ENCODE measurements around the gene B3GAT3.
"Not testable (repeated sequence)": the region's sequence is repeated elsewhere in the genome, so short reads cannot be mapped to it uniquely, and the experiment has no call there.

Gene B3GAT3

DNA sequence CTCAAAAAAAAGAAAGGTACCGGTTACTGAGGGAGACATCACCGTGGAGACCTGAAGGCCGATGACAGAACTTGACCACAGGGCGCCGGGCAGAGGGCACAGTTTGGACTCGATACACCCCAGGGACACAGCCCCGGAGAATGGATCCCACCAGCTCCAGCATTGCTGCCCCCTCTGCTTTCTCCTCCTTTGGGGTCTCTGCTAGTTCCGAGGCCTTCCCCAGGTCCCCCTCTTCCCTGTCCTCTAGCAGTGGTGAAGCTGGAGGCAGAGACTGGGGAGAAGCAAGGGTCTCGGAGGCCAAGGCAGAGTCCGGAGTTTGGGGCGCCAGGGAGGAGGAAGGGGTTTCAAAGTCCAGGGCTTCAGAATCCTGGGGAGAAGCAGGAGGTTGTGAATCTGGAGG lies 43.2 kb downstream of the B3GAT3 start:
- Histone ChIP-seq H3K36me3 (ENCODE audit: insufficient read depth, low read length) (peaks cover 8% of the 10 kb centered on the region; the same call in 1 of the 2 replicates), H3K27me3 (ENCODE audit: insufficient read depth, low read length) (no peaks in the 10 kb centered on the region), H3K27ac (ENCODE audit: low read depth, low read length) (no peak overlapping the region), H3K79me2 (ENCODE audit: control insufficient read depth, insufficient read depth, low read length, unreplicated experiment) (peaks cover 27% of the 10 kb centered on the region), H3K4me1 (ENCODE audit: control insufficient read depth, insufficient read depth, low read length, unreplicated experiment) (peaks cover 24% of the 10 kb centered on the region), H3K4me3 (ENCODE audit: low read depth, low read length) (no peak overlapping the region), H2AFZ (ENCODE audit: low read length, unreplicated experiment) (no peak overlapping the region)

DNA sequence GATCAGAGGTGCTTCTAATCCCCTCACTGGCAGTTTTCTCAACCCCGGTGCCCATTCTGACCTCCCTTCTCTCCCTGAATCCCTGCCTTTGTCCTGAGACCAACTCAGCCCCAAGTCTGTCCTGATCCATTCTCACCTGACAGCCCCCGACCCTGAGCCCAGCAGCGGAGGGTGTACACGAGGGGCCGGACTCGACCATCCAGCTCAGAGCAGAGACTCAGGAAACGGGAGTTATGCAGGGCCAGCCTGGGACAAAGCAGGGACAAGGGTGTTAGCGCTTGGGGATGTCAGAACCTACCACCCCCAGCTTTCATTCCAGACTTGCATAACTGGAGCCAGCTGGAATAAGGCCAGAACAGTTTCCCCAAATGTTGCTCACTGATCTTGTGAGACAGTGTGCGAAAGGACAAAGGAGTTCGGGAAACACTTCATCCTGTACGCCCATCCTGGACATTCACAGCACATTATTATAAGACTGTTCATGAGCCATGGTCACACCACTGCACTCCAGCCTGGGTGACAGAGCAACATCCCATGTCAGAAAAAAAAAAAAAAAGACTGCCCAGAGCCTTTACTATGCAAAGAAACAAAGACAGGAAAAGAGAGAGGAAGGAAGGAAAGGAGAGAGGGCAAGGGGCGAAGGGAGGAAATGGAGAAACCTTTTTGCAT lies 44.6 kb downstream of the B3GAT3 start:
- Histone ChIP-seq H3K27ac (ENCODE audit: low read depth, low read length) (peak overlapping the region; percentile 38; the same call in 1 of the 2 replicates), H3K36me3 (ENCODE audit: insufficient read depth, low read length) (peaks cover 10% of the 10 kb centered on the region; the same call in 1 of the 2 replicates), H3K4me1 (ENCODE audit: control insufficient read depth, insufficient read depth, low read length, unreplicated experiment) (peaks cover 27% of the 10 kb centered on the region), H3K27me3 (ENCODE audit: insufficient read depth, low read length) (no peaks in the 10 kb centered on the region), H3K4me3 (ENCODE audit: low read depth, low read length) (no peak overlapping the region), H3K79me2 (ENCODE audit: control insufficient read depth, insufficient read depth, low read length, unreplicated experiment) (peaks cover 40% of the 10 kb centered on the region), H2AFZ (ENCODE audit: low read length, unreplicated experiment) (no peak overlapping the region)

DNA sequence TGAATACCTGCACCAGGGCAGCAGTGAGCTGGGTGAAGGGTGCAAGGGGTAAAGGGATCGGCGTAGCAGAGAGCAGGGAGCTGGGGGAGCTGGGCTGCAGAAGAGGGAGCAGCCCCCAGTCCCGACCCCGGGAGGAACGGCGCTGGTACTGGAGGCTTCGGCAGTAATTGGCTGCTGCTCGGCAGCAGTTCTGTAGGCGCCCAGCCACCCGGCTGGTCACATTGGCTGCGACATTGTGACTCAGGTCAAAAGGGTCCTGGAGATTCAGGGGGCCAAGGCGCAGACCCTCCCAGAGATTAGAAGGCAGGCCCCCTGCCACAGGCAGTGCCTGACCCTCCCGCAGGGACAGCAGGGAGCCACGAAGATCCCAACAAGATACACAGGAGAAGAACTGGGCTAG lies 45.9 kb downstream of the B3GAT3 start:
- Histone ChIP-seq H3K27me3 (ENCODE audit: insufficient read depth, low read length) (no peaks in the 10 kb centered on the region), H3K4me1 (ENCODE audit: control insufficient read depth, insufficient read depth, low read length, unreplicated experiment) (peaks cover 40% of the 10 kb centered on the region), H3K79me2 (ENCODE audit: control insufficient read depth, insufficient read depth, low read length, unreplicated experiment) (peaks cover 54% of the 10 kb centered on the region), H3K4me3 (ENCODE audit: low read depth, low read length) (peak overlapping the region; percentile 86), H3K27ac (ENCODE audit: low read depth, low read length) (no peak overlapping the region), H2AFZ (ENCODE audit: low read length, unreplicated experiment) (no peak overlapping the region), H3K36me3 (ENCODE audit: insufficient read depth, low read length) (peaks cover 19% of the 10 kb centered on the region; the same call in 1 of the 2 replicates)

DNA sequence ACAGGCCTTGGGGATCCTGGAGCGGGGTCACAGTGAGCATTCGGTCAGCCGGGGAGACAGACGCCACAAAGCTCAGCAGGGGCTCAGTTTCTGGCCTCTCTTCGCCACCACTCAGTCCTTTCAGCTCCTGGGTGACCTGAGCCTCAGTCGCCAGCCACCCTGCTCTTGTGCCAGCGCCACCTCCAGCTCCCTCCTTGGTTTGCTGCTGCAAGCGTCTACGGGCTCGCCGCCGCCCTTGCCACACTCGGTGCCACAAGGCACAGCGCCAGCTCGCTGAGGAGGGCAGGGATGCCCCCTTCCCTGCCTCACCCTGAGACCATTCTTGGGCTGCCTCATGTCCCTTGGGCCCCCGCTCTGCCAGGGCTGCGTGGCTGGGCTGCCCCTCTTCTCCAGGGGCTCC lies 46.6 kb downstream of the B3GAT3 start:
- Histone ChIP-seq H3K4me3 (ENCODE audit: low read depth, low read length) (peak overlapping the region; percentile 86), H3K4me1 (ENCODE audit: control insufficient read depth, insufficient read depth, low read length, unreplicated experiment) (peaks cover 44% of the 10 kb centered on the region), H3K27ac (ENCODE audit: low read depth, low read length) (peak overlapping the region; percentile 80), H2AFZ (ENCODE audit: low read length, unreplicated experiment) (no peak overlapping the region), H3K79me2 (ENCODE audit: control insufficient read depth, insufficient read depth, low read length, unreplicated experiment) (peaks cover 61% of the 10 kb centered on the region), H3K36me3 (ENCODE audit: insufficient read depth, low read length) (peaks cover 19% of the 10 kb centered on the region; the same call in 1 of the 2 replicates), H3K27me3 (ENCODE audit: insufficient read depth, low read length) (no peaks in the 10 kb centered on the region)

DNA sequence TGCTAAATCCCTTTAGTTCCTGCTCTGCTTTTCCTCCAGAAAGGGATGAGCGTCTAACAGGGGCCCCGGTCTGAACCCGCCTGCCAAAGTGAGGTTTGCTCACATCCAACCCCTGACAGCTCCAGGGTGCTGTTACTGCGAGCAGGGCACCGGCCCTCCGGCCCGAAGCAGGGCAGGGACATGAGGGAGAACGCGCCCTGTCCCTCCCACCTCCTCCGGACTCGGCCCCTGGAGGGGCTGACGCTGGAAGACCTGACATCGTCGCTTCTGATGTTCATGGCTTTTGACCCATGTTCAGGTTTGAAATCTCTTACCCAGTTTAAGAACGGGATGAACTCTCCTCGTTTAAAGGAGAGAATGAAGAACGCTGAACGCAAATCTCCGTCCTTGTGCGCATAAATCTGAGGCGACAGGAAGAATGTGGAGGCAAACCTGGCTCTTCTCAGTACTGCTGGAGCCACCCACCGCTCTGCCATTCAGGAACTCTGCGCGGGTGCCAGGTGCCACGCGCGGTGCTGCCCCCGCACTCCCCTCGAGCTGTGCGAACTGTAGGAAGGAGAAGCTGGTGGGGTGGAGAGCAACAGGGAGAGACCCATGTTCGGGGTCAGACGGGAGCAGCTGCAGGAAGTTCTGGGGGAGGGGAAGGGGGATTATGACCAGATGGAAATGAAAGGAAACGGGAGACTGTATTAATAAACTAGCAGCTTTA lies 47.3 kb downstream of the B3GAT3 start:
- Histone ChIP-seq H3K36me3 (ENCODE audit: insufficient read depth, low read length) (peaks cover 22% of the 10 kb centered on the region; the same call in 1 of the 2 replicates), H3K79me2 (ENCODE audit: control insufficient read depth, insufficient read depth, low read length, unreplicated experiment) (peaks cover 67% of the 10 kb centered on the region), H3K4me1 (ENCODE audit: control insufficient read depth, insufficient read depth, low read length, unreplicated experiment) (peaks cover 46% of the 10 kb centered on the region), H3K4me3 (ENCODE audit: low read depth, low read length) (peak overlapping the region; percentile 86), H2AFZ (ENCODE audit: low read length, unreplicated experiment) (no peak overlapping the region), H3K27ac (ENCODE audit: low read depth, low read length) (peak overlapping the region; percentile 80), H3K27me3 (ENCODE audit: insufficient read depth, low read length) (no peaks in the 10 kb centered on the region)

DNA sequence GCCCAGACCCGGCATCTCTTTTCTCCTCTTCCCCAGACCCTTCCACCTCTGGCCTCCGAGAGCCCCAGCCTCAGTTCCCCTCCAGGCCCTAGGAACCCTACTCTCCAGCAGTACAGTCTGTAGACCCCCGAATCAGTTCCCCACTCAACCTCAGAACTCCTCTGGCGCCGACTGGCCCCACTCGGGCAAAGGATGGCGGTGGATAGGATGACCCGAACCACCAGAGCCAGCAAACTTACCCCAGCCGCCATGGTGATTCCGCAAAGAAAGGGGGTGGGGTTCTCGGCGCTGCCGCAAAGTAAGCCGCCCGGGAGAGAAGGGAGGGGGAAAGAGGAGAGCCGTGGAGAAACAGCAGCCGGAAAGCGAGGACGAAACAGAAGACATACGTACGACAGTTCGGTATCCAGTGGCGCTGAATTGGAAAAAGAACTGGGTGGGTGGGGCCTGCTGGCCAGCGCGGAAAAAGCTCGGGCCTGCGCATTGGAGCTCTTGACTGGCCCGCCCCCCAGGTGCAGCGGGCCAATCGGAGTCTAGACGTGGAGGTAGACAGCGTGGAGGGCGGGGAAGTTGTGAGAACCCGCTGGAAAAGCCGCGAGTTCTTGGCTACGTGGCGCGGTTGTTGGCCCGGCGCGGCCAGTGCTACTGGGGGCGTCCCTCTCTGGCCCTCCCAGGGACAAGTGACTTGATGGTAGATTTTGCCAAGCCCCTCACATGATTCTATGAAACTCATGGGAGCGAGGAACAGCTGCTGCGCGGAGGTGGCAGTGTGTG lies 48.0 kb downstream of the B3GAT3 start, which contains the start of gene EEF1G:
TSS of gene EEF1G (minus strand) at position 300 of the 771 bp plus-strand sequence. CDS start at position 251, 49 bp downstream.
- H3K4me1 ChIP-seq (ENCODE audit: control insufficient read depth, insufficient read depth, low read length, unreplicated experiment) = peaks cover 46% of the 10 kb centered on the region
- H3K4me3 ChIP-seq (ENCODE audit: low read depth, low read length) = peak within 1 kb of the TSS; percentile 86
- peaks cover 23% of the 10 kb centered on the region; the same call in 1 of the 2 replicates for H3K36me3 ChIP-seq (ENCODE audit: insufficient read depth, low read length)
- H3K79me2 ChIP-seq (ENCODE audit: control insufficient read depth, insufficient read depth, low read length, unreplicated experiment) = peaks cover 73% of the 10 kb centered on the region
- no peaks in the 10 kb centered on the region for H3K27me3 ChIP-seq (ENCODE audit: insufficient read depth, low read length)
- peak within 1 kb of the TSS; percentile 49 for H2AFZ ChIP-seq (ENCODE audit: low read length, unreplicated experiment)
- H3K27ac ChIP-seq (ENCODE audit: low read depth, low read length) = peak within 1 kb of the TSS; percentile 80

DNA sequence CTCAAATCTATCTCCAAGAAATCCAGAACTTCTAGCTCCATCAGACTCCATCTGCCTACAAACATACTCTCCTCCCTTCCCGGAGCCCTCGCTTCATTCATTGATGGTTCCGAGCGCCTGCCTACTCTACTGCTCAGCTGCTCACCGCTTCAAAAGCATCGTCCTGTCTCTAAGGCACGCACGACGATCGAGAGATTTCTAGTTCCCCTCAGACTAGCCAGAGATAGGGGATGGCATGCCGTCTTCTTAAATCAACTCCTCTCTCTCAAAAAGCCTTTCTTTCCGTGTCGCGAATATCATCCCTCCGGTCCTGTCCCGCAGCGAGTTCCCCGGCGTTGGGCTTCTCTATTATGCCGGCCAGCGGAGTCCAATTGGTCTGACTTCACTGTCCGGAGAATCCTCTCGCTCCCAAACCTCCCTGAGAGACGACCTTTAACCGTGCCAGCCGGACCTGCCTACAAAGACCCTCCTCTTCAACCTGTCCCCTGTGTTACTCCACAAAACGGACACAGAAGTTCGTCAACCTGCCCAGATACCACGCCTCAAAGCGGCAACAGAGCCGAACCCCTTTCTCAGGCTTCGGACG lies 48.7 kb downstream of the B3GAT3 start:
- Histone ChIP-seq H3K4me1 (ENCODE audit: control insufficient read depth, insufficient read depth, low read length, unreplicated experiment) (peaks cover 46% of the 10 kb centered on the region), H3K79me2 (ENCODE audit: control insufficient read depth, insufficient read depth, low read length, unreplicated experiment) (peaks cover 79% of the 10 kb centered on the region)

DNA sequence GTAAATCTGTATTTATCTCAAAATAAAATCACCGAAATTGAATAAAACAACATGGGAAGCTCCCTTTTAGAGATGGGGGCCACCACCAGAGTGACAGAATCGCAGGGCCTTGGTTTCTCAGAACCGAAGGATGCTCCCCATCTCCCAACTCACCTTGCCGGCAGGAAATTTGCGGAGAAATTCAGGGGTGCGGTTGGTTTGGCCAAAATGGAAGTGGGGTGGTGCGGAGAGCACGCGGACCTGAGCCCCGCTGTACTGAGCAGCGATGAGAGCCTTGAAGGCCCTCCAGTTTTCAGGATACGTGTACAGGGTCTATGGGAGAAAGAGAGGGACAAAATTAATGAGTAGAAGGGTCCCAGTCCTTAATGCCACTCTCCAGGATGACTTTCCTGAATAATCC lies 49.4 kb downstream of the B3GAT3 start:
- H3K36me3 ChIP-seq (ENCODE audit: insufficient read depth, low read length) = peaks cover 25% of the 10 kb centered on the region
- H3K4me1 ChIP-seq (ENCODE audit: control insufficient read depth, insufficient read depth, low read length, unreplicated experiment) = peaks cover 46% of the 10 kb centered on the region
- H2AFZ ChIP-seq (ENCODE audit: low read length, unreplicated experiment) = no peak overlapping the region
- peaks cover 85% of the 10 kb centered on the region for H3K79me2 ChIP-seq (ENCODE audit: control insufficient read depth, insufficient read depth, low read length, unreplicated experiment)
- peak overlapping the region; percentile 86 for H3K4me3 ChIP-seq (ENCODE audit: low read depth, low read length)
- no peaks in the 10 kb centered on the region for H3K27me3 ChIP-seq (ENCODE audit: insufficient read depth, low read length)
- peak overlapping the region; percentile 17 for H3K27ac ChIP-seq (ENCODE audit: low read depth, low read length)

More for the DNA sequence above, 48.7 kb downstream of the B3GAT3 start:
- Histone ChIP-seq H3K27me3 (ENCODE audit: insufficient read depth, low read length) (no peaks in the 10 kb centered on the region), H2AFZ (ENCODE audit: low read length, unreplicated experiment) (peak overlapping the region; percentile 49), H3K36me3 (ENCODE audit: insufficient read depth, low read length) (peaks cover 23% of the 10 kb centered on the region; the same call in 1 of the 2 replicates), H3K27ac (ENCODE audit: low read depth, low read length) (peak overlapping the region; percentile 57), H3K4me3 (ENCODE audit: low read depth, low read length) (peak overlapping the region; percentile 86)

DNA sequence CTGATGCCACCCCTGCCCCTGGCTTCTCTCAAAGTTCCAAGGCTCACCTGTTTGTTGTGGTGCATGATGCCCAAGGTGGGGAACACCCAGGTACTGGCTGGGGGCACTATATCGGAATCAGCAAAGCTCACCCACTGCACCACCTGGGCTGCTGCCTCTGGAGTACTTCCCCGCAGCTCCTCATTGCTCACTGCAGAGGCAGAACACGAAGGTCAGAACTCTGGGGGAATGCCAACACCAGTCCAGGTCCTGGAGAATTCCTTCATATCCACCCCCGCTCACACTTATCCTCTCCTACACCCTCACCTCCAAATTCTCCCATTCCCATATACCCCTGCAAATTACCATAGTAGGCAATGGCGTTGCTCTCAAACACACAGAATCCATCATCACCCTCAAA lies 50.3 kb downstream of the B3GAT3 start:
- H3K27ac ChIP-seq (ENCODE audit: low read depth, low read length); H3K27me3 ChIP-seq (ENCODE audit: insufficient read depth, low read length); H2AFZ ChIP-seq (ENCODE audit: low read length, unreplicated experiment): not testable (repeated sequence)
- Histone ChIP-seq H3K4me3 (ENCODE audit: low read depth, low read length) (peak overlapping the region; percentile 86), H3K4me1 (ENCODE audit: control insufficient read depth, insufficient read depth, low read length, unreplicated experiment) (peaks cover 38% of the 10 kb centered on the region), H3K36me3 (ENCODE audit: insufficient read depth, low read length) (peaks cover 33% of the 10 kb centered on the region), H3K79me2 (ENCODE audit: control insufficient read depth, insufficient read depth, low read length, unreplicated experiment) (peaks cover 90% of the 10 kb centered on the region)

DNA sequence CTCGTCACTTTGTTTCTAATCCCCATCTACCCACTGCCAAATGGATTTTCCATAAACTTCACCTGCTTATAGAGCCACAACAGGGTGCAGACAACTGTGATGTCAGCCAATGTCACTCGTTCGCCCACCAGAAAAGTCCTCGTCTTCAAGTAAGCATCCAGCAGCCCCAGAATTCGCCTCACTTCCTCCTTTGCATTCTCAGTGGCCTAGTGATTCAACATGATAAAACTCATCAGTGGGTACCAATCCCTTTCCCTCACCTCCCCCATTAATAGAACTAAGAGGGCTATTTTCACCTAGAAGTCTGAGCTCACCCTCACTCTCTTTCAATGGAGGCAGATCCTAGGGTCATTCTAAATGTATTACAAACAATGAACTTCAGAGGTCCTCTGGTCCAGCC lies 50.9 kb downstream of the B3GAT3 start:
- H3K27ac ChIP-seq (ENCODE audit: low read depth, low read length); H3K27me3 ChIP-seq (ENCODE audit: insufficient read depth, low read length); H2AFZ ChIP-seq (ENCODE audit: low read length, unreplicated experiment): not testable (repeated sequence)
- Histone ChIP-seq H3K79me2 (ENCODE audit: control insufficient read depth, insufficient read depth, low read length, unreplicated experiment) (peaks cover 92% of the 10 kb centered on the region), H3K4me1 (ENCODE audit: control insufficient read depth, insufficient read depth, low read length, unreplicated experiment) (peaks cover 32% of the 10 kb centered on the region), H3K36me3 (ENCODE audit: insufficient read depth, low read length) (peaks cover 38% of the 10 kb centered on the region), H3K4me3 (ENCODE audit: low read depth, low read length) (peak overlapping the region; percentile 86; the same call in 1 of the 2 replicates)
